COLO668 (cell line): ENCODE data around the gene EXOC6.
"Not testable (repeated sequence)": the region's sequence is repeated elsewhere in the genome, so short reads cannot be mapped to it uniquely, and the experiment has no call there.

ENCODE experiments used
- DNase-seq: peaks from one replicate; lab custom pipeline; 2025; ENCODE audit not compliant: unreplicated experiment; lab: John Stamatoyannopoulos, UW

EXOC6 gene

GRCh38 chr10:92876509-92877036, 28.3 kb downstream of the EXOC6 start:
- no peak for DNase-seq

- DNase-seq, result no peak
These were observed 32.0 kb downstream of the EXOC6 start for GRCh38 chr10:92880233-92880861.

GRCh38 chr10:92880917-92881316, 32.6 kb downstream of the EXOC6 start:
- DNase-seq, result no peak

- no peak for DNase-seq
These were observed 38.1 kb downstream of the EXOC6 start for GRCh38 chr10:92886334-92886961.

GRCh38 chr10:92890471-92890870, 42.2 kb downstream of the EXOC6 start:
- no peak for DNase-seq

- DNase-seq, result peak; percentile 79
These were observed 43.8 kb downstream of the EXOC6 start for GRCh38 chr10:92891885-92892690.

GRCh38 chr10:92892691-92893054, 44.4 kb downstream of the EXOC6 start:
- no peak for DNase-seq

GRCh38 chr10:92894081-92894655, 45.8 kb downstream of the EXOC6 start:
- DNase-seq, result no peak

- no peak for DNase-seq
These were observed 49.6 kb downstream of the EXOC6 start for GRCh38 chr10:92897916-92898315.

GRCh38 chr10:92901819-92902251, 53.5 kb downstream of the EXOC6 start:
- DNase-seq, result no peak

- DNase-seq, result no peak
These were observed 55.3 kb downstream of the EXOC6 start for GRCh38 chr10:92903633-92904032.

GRCh38 chr10:92907280-92907679, 59.0 kb downstream of the EXOC6 start:
- DNase-seq, result no peak

GRCh38 chr10:92912631-92913030, 64.3 kb downstream of the EXOC6 start:
- not testable (repeated sequence) for DNase-seq

- no peak for DNase-seq
These were observed 65.7 kb downstream of the EXOC6 start for GRCh38 chr10:92913973-92914372.

- peak; percentile 31 for DNase-seq
These were observed 66.4 kb downstream of the EXOC6 start for GRCh38 chr10:92914478-92915325.

- no peak for DNase-seq
These were observed 67.6 kb downstream of the EXOC6 start for GRCh38 chr10:92915892-92916291.

GRCh38 chr10:92916433-92916832, 68.1 kb downstream of the EXOC6 start:
- DNase-seq, result no peak

- DNase-seq, result no peak
These were observed 70.3 kb downstream of the EXOC6 start for GRCh38 chr10:92918603-92919002.

GRCh38 chr10:92920866-92921265, 72.5 kb downstream of the EXOC6 start:
- DNase-seq, result no peak

- no peak for DNase-seq
These were observed 75.1 kb downstream of the EXOC6 start for GRCh38 chr10:92923416-92923815.

GRCh38 chr10:92929896-92930295, 81.6 kb downstream of the EXOC6 start:
- no peak for DNase-seq
